Neural crest cell (in vitro differentiated cells): ENCODE results near the gene LSS. TPM values are rescaled to one million over a fixed set of nuclear protein-coding genes. Genes with fewer than 3 reads are reported as not detected.
"Not testable (repeated sequence)": the region's sequence is repeated elsewhere in the genome, so short reads cannot be mapped to it uniquely, and the experiment has no call there.

Experiments
- DNase-seq: peaks from one replicate; pipeline ENCODE4 v3.0.0; 2021; ENCODE audit warnings: low read depth, mixed read lengths, low spot score
- H3K27ac Mint-ChIP-seq: one replicate; pipeline ENCODE4 v1.8.0; 2021; ENCODE audit warnings: mild to moderate bottlenecking, mixed read lengths; ENCODE audit not compliant: unreplicated experiment
- H3K27me3 Mint-ChIP-seq: 2 replicates; pipeline ENCODE4 v1.8.0; 2021; ENCODE audit warnings: low read depth, mild to moderate bottlenecking, mixed read lengths
- H3K36me3 Mint-ChIP-seq: 2 replicates; pipeline ENCODE4 v1.8.0; 2021; ENCODE audit warnings: low read depth, mild to moderate bottlenecking, mixed read lengths
- H3K4me1 Mint-ChIP-seq: 2 replicates; pipeline ENCODE4 v1.8.0; 2021; ENCODE audit warnings: mixed read lengths
- H3K4me3 Mint-ChIP-seq: one replicate; pipeline ENCODE4 v1.8.0; 2021; ENCODE audit warnings: mild to moderate bottlenecking, mixed read lengths
- H3K9me3 Mint-ChIP-seq: 2 replicates; pipeline ENCODE4 v1.8.0; 2021; ENCODE audit warnings: mixed read lengths
- CTCF ChIP-seq: fragments of 200-600 bp; sonication (generic); conservative IDR thresholded peaks from 2 replicates; pipeline ENCODE4 v1.5.0; 2021; ENCODE audit warnings: antibody characterized with exemption, mild to moderate bottlenecking
- total RNA-seq: library from RNA; stranded (reverse); gene quantifications from 2 replicates; pipeline ENCODE4 v1.2.1, GENCODE V29; 2021

LSS gene
- total RNA-seq, 1 donor from 2014 or later: 225 TPM

GRCh38 chr21:46226920-46227599 lies 1.5 kb downstream of the LSS start:
- Mint-ChIP-seq H3K4me3 (peak overlapping the region; percentile 96), H3K27ac (peak overlapping the region; percentile 65), H3K9me3 (peaks cover 16% of the 10 kb centered on the region), H3K4me1 (peaks cover 51% of the 10 kb centered on the region), H3K36me3 (peaks cover 54% of the 10 kb centered on the region), H3K27me3 (peaks cover 2% of the 10 kb centered on the region)
- DNase-seq: no peak
- TF ChIP-seq CTCF: no peak

- H3K36me3 Mint-ChIP-seq: peaks cover 46% of the 10 kb centered on the region
- TF ChIP-seq CTCF: no peak
- H3K9me3 Mint-ChIP-seq: peaks cover 11% of the 10 kb centered on the region
- no peak overlapping the region for H3K27ac Mint-ChIP-seq
- H3K4me1 Mint-ChIP-seq: peaks cover 51% of the 10 kb centered on the region
- peak overlapping the region; percentile 96 for H3K4me3 Mint-ChIP-seq
- DNase-seq: no peak
- peaks cover 2% of the 10 kb centered on the region for H3K27me3 Mint-ChIP-seq
These were observed 2.4 kb downstream of the LSS start for GRCh38 chr21:46226146-46226545.

GRCh38 chr21:46223661-46224060 lies 4.9 kb downstream of the LSS start:
- not testable (repeated sequence) for DNase-seq, H3K27me3 Mint-ChIP-seq, H3K27ac Mint-ChIP-seq, H3K9me3 Mint-ChIP-seq
- peaks cover 32% of the 10 kb centered on the region for H3K36me3 Mint-ChIP-seq
- H3K4me3 Mint-ChIP-seq: peak overlapping the region; percentile 45
- H3K4me1 Mint-ChIP-seq: peaks cover 38% of the 10 kb centered on the region

- Mint-ChIP-seq H3K27ac (no peak overlapping the region), H3K9me3 (peaks cover 4% of the 10 kb centered on the region), H3K4me3 (no peak overlapping the region), H3K4me1 (peaks cover 38% of the 10 kb centered on the region), H3K36me3 (peaks cover 32% of the 10 kb centered on the region), H3K27me3 (no peaks in the 10 kb centered on the region)
- no peak for TF ChIP-seq CTCF
- no peak for DNase-seq
These were observed 5.4 kb downstream of the LSS start for GRCh38 chr21:46223217-46223616.

- H3K9me3 Mint-ChIP-seq: peaks cover 4% of the 10 kb centered on the region
- TF ChIP-seq CTCF: no peak
- no peak for DNase-seq
- no peaks in the 10 kb centered on the region for H3K27me3 Mint-ChIP-seq
- peak overlapping the region; percentile 62 for H3K27ac Mint-ChIP-seq
- H3K4me1 Mint-ChIP-seq: peaks cover 35% of the 10 kb centered on the region
- peaks cover 32% of the 10 kb centered on the region for H3K36me3 Mint-ChIP-seq
- H3K4me3 Mint-ChIP-seq: no peak overlapping the region
These were observed 6.0 kb downstream of the LSS start for GRCh38 chr21:46222436-46223116.
